Measurements from ENCODE around the gene CCR3.

CCR3 gene

GRCh38 chr3:46298871-46299607 is 56.8 kb downstream of the CCR3 start:
- DNase-seq = no peak

DNA sequence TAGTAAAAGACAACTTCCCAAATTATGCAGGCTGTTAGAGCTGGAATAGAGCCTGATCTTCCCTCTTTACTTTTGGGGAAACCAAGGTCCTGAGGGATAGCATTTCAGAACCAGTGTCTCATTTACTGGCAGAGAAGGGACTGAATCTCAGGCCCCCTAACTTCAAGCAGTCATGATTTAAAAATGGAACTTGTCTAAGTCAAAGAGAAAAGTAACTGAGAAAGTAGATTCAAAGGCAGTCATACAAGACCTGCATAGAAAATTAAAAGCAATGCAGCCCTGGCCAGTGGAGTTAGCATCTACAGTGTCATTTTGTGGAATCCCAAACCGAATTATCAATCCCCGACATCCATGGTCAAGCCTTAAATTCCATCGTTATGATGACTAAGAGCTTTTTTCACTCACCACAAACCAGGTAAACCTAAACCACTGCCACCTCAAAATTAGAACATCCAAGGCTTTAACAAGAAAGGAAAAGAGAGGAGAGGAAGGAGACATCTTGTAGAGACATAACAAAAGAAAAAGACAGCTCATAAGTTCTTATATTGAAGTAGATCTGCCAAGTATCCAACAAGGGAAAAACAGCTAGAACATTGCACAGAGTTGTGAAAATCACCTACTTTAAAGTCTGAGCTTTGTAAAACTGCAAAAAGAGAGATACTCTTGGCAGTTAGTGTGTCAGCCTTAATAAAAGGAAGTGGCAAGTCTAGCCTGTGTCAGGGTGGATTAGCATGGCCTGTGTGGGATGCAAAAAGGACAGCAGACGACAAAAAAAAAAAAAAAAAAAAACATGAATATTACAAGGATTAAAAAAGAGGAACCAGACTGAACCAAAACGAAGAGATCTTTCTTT is 57.6 kb downstream of the CCR3 start:
- peak; percentile 62 to 71 for DNase-seq

GRCh38 chr3:46300461-46300789 is 58.2 kb downstream of the CCR3 start:
- no peak for DNase-seq

DNA sequence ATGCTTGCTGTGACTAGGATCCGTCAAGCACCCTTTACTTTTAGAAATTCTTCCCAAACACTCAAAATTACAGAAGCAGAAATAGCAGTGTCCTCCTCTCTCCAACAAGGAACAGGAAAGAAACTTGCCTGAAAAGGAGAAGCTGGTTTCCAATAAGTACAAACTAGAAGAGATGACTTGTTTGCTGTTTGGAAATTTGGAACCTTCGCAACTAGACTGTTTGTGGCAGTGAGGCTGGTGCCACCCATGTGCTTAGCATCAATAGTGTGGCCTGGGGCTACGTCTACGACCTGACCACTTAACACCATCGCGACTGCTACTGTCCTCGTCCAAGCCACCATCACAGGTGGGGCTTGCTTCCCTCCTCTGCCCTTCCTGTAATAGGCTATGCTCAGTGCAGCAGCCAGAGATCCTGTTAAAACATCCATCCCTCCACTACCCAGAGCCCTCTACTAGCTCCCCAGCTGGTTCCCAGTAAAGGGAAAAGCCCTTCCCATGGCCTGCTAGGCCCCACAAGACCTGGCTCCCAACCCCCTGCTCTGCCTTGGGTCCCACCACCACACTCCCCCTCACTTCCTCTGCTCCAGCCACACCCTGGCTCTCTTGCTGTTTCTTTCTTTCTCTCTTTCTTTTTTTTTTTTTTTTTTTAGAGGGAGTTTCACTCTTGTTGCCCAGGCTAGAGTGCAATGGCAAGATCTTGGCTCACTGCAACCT is 59.0 kb downstream of the CCR3 start:
- DNase-seq = peak; percentile 83 to 87

DNA sequence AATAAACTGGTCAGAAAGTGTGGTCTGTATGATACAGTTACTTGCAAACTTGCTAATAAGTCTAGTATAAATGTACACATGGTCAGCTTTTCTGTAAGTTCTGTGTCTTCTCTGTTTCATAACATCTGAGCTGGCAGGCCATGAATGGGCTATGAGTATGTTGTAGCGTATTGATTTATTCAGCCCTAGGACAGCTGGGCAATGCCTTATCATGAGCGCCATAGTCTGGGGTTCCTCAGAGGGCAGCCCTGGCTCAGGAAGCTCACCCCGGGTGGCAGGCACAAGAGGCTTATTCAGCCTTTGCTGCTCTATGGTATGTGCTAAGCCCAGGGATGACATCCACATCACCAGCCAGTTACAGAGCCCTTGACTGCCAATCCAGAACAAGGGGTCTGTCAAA is 61.0 kb downstream of the CCR3 start:
- DNase-seq = no peak

- no peak for DNase-seq
Observed at GRCh38 chr3:46304739-46305138, 62.5 kb downstream of the CCR3 start.

DNA sequence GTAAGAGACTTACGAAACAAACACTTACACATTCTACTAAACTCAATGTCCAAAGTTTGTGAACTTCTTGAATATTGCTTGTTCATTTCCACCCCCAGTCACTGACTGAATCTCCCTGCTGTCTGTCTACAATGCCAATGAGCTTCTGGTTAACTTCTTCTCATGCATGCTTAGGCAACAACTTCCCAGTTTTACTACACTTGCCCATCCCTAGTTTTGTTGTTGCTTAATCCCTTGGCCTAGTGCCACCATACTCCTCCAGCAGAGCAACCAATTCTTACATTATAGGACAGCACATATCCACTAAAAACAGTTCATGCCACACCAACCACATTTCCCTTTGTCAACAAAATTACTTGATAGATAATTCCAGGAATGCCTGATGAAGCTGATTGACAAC is 70.7 kb downstream of the CCR3 start:
- DNase-seq = peak; percentile 97 to 99

DNA sequence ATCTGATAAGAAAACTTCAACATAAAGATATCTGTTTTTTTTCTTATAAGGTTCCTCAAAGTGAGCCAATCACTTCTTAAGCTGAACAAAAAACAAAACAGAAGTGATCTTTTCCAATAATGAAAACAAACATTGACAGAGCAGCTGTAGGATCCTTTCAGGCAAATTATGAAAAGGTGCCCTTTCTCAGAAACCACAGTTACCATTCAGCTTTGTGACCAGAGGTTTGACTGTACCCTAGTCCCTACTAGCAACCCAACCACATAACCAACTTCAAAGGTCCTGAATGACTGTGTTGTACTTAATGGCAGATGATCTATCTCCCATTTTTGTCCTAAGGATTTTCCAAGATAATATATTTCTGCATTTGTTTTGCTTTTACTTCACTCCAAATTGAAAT is 72.3 kb downstream of the CCR3 start:
- no peak for DNase-seq

- DNase-seq = peak; percentile 37 to 68
Observed at GRCh38 chr3:46316206-46316605, 73.9 kb downstream of the CCR3 start.

Measured in inflammatory macrophage treated with lipopolysaccharide for 1 hour (primary cell).